ENCODE results near the gene ZNF74.
"Not testable (repeated sequence)": the region's sequence is repeated elsewhere in the genome, so short reads cannot be mapped to it uniquely, and the experiment has no call there.

The ZNF74 gene

GRCh38 chr22:20372406-20372854 is 21.5 kb upstream of the ZNF74 start:
- not testable (repeated sequence) for H3K27ac ChIP-seq

GRCh38 chr22:20373195-20373706 is 20.7 kb upstream of the ZNF74 start:
- not testable (repeated sequence) for H3K27ac ChIP-seq

GRCh38 chr22:20374130-20374529 is 19.8 kb upstream of the ZNF74 start:
- not testable (repeated sequence) for H3K27ac ChIP-seq

GRCh38 chr22:20376281-20376680 is 17.7 kb upstream of the ZNF74 start:
- not testable (repeated sequence) for H3K27ac ChIP-seq

GRCh38 chr22:20376983-20377382 is 17.0 kb upstream of the ZNF74 start:
- H3K27ac ChIP-seq: not testable (repeated sequence)

GRCh38 chr22:20378110-20378509 is 15.8 kb upstream of the ZNF74 start:
- TF ChIP-seq CTCF (conservative IDR thresholded peaks at IDR 0.05): no peak

GRCh38 chr22:20378684-20379083 is 15.3 kb upstream of the ZNF74 start:
- not testable (repeated sequence) for H3K27ac ChIP-seq

More at GRCh38 chr22:20378110-20378509, 15.8 kb upstream of the ZNF74 start:
- no peak overlapping the region for H3K27ac ChIP-seq

- no peak overlapping the region for H3K27ac ChIP-seq
- no peak for TF ChIP-seq CTCF (conservative IDR thresholded peaks at IDR 0.05)
Observed at GRCh38 chr22:20380486-20380885, 13.5 kb upstream of the ZNF74 start.

- H3K27ac ChIP-seq: no peak overlapping the region
- TF ChIP-seq CTCF (conservative IDR thresholded peaks at IDR 0.05): no peak
Observed at GRCh38 chr22:20383538-20383937, 10.4 kb upstream of the ZNF74 start.

- no peak overlapping the region for H3K27ac ChIP-seq
Observed at GRCh38 chr22:20384171-20384570, 9.8 kb upstream of the ZNF74 start.

GRCh38 chr22:20384865-20385264 is 9.1 kb upstream of the ZNF74 start:
- TF ChIP-seq CTCF (conservative IDR thresholded peaks at IDR 0.05): no peak
- H3K27ac ChIP-seq: no peak overlapping the region

More at GRCh38 chr22:20384171-20384570, 9.8 kb upstream of the ZNF74 start:
- no peak for TF ChIP-seq CTCF (conservative IDR thresholded peaks at IDR 0.05)
